GM18508 (cell line): ENCODE data around the gene SLA2.
"Not testable (repeated sequence)": the region's sequence is repeated elsewhere in the genome, so short reads cannot be mapped to it uniquely, and the experiment has no call there.

ENCODE experiments used
- ATAC-seq: cut with Tn5 transposase; IDR thresholded peaks from one replicate; pipeline ENCODE4 v1.9.1; 2021; ENCODE audit warnings: moderate number of reproducible peaks; ENCODE audit not compliant: insufficient read depth, unreplicated experiment

SLA2 gene

DNA sequence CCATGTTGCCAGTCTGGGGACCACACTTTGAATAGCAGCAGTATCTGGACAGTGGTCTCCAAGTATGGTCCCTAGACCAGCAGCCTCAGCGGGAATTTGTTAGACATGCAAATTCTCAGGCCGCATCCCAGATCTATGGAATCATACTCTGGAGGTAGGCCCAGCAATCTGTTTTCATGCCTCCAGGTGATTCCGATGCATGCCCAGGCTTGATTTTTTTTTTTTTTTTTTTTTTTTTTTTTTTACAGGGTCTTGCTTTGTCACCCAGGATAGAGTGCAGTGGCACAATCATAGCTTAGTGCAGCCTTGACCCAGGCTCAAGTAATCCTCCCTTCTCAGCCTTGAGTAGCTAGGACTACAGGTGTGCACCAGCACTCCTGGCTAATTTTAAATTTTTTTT lies 682 bp upstream of the SLA2 start:
- no peak for ATAC-seq

DNA sequence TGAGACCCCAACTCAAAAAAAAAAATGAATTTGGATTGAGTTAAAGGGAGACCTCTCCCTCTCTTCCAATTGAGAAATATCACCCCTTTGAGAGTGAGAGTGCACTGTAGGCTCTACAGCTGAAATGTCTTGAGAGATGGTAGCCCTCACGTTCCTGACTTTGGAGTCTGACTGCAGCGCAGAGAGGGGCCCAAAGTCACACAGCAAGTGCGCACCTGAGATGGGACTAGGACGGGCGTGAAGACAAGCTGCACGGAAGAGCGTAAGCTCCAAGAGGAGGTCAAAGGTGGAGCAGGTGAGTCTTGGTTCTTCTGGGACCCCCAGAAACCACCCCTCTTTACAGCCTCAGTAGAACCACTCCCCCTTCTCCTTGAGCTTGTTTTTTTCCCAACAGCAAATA lies 643 bp downstream of the SLA2 start:
- ATAC-seq: no peak

GRCh38 chr20:36644706-36645095 lies 1.3 kb downstream of the SLA2 start:
- ATAC-seq: no peak

DNA sequence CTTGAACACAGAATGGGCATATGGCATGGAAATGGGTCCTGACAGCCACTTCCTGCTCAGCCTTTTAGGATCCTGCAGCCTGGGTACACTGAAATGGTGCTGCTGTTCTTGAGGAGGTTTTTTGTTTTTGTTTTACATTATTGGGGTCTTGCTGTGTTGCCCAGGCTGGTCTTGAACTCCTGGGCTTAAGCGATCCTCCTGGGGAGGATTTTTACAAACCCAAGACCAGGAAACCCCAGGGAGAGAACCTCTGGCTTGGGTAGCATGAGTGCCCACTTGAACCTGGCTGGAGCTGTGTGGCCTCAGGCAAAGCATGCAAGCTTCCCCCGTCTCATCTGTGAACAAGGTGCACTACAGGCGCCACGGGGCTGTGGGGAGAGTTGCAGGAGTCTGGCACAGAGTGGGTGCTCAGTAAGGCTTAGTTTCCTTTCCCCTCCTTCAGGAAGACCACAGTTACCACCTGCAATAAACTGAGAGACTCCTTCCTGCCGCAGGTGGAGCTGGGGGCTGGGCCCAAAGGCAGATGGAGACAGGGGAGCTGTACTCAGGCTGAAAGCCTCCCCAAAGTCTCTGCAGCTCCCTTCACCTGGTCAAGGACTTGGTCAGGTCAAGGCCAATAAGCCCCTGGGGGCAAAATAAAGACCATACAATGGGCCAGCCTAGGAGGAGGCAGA lies 1.8 kb downstream of the SLA2 start:
- ATAC-seq: no peak

- no peak for ATAC-seq
Measured at GRCh38 chr20:36642136-36642535, 3.9 kb downstream of the SLA2 start.

DNA sequence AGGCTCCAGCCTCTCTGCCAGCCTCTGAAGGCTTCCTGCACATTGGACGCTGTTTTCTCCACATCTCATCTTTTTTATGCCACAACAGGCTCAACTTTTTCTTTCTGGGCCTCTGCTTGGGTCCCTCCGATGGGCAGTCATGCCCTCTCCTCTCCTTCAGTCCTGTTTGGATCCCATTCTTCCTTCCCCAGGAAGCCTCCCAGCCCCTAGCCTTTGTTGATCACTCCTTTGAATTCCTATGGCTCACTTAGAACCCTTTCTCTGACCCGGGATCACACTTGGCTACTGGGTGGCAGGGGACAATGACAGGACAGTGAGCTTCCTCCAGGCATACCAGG lies 4.5 kb downstream of the SLA2 start:
- ATAC-seq: no peak

DNA sequence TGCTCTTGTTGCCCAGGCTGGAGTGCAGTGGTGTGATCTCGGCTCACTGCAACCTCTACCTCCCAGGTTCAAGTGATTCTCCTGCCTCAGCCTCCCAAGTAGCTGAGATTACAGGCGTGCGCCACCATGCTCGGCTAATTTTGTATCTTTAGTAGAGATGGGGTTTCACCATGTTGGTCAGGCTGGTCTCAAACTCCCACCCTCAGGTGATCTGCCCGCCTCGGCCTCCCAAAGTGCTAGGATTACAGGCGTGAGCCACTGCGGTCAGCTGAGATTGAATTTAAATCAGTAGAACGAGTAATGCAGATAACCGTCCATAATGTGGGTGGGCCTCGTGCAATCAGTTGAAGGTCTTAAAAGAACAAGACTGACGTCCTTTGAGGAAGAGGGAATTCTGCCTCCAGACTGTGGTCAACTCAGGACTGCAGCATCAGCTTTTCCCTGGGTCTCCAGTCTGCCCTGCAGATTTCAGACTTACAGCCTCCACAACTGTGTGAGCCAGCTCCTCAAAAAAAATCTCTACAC lies 7.1 kb downstream of the SLA2 start:
- ATAC-seq: not testable (repeated sequence)

DNA sequence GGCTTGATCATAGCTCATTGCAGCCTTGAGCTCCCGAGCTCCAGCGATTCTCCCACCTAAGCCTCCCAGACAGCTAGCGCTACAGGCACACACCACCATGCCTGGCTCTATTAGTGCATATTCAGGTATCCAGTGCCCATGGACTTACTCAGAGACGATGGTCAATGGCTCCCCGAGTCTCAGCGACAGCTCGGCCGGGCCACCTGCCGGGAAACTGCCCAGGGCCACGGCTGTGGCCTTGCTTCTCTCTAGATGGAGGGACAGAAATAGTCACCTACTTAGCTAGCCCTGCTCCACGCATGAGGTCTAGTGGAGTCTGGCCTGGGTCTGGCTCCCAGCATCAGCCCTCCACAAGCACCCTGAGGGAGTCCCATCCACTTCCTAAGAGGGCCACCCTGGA lies 11.7 kb downstream of the SLA2 start:
- ATAC-seq: no peak

DNA sequence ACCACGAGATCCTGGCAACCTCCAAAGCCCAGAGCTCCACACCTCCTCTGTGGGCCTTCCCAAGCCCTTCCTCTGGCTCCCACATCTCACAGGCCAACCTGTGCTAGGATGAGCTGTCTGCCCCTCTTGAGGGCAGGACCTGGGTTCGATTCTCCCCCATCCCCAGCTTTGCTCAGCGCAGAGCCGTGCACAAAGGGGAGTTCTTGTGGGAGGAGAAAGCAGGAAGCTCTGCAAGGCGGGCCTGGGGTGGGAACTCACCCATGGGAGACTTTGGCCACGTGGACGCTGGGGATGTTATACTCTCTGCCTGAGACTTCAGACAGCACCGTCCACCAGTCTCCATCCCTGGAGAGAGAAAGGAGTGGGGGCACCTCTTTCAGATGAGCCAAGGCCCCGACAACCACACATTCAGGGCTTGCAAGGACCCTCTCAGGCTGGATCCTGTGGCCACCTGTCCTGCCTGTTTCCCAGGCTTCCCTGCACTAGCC lies 12.7 kb downstream of the SLA2 start:
- ATAC-seq: no peak

- ATAC-seq: no peak
Measured at GRCh38 chr20:36632487-36633284, 13.3 kb downstream of the SLA2 start.

DNA sequence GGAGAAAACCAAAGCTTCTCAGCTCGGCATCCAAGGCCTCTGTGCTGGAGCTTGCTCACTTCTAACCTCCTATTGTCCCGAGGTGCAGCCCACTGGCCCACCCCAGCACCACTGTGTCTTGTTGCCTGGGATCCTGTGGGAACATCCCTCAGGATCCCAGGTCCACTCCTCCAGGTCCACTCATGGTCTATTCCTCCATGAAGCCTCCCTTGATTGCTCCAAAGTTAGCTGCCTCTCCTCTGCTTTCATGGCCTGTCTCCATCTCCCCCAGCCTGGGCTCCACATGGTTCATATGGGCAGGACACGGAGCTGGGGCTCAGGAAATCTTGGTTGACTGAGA lies 13.9 kb downstream of the SLA2 start:
- ATAC-seq: no peak

GRCh38 chr20:36631646-36632045 lies 14.3 kb downstream of the SLA2 start:
- ATAC-seq: no peak

GRCh38 chr20:36629719-36630681 lies 16.0 kb downstream of the SLA2 start:
- ATAC-seq: no peak

DNA sequence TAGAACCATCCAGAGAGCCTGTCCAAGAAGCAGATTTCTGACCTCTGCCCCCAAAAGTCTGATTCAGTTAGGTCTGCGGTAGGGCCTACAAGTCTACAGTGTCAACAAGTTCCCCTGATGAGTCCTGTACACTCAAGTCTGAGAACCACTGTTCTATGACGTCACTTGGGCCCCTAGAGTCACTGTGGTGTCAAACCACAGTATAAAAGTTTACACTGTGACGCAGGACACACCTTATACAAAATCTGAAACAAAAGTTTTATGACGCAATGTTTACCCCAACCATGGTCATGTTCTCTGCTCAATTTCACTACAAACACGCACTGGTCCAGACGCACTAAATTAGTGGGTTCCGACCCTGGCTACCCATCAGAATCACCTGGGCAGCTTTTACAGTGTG lies 17.9 kb downstream of the SLA2 start:
- ATAC-seq: no peak

DNA sequence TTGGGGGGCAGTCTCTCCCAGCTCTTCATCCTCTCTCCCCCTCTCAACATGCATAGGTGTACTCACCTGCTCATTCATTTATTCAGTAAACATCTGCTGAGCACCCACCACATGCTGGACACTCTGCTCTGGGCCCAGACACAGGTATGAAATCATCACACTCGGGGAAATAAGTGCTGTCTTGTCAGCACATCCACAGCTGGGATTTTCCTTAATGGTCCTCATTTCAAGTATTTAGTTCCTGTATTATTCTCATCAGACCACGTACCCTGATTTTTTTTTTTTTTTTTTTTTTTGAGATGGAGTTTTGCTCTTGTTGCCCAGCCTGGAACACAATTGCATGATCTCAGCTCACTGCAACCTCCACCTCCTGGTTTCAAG lies 21.1 kb downstream of the SLA2 start:
- no peak for ATAC-seq

DNA sequence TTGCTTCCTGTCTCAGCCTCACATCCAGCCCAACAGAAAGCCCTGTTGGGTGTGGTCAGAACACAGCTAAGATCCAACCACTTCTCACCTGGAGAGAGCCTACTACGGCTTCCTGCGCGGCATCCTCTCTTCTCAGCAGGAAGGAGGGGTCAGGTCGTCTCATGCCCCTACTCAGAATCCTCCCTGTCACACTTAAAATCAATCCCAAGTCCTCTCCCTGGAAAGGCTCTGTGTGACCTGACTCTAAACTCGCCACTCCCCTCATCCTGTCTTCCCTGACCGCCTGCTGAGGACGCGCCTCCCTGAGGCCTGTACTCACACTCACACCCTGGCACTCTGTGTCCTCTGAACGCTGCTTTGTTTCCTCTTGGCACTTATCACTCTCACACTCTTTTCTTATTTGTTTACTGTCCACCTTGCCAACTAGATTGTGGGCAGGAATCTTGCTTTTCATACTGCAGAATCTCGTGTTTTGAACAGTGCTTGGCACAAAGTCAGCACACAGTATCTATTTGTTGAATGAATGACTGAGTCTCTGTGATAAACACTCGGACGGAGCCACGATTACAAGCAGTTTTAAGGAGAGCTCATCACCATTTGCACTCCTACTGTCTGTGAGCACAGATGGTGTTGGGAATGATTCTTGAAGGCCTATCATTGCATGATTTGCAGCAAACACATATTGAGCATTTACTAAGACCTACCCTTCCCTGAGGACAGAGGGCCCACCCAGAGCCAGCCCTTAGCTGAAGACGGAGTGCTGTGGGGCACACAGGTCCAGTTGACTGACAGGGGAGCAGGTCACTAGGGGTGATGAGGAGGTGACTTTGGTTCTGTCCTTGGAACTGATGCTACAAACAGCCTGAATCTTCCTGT lies 21.7 kb downstream of the SLA2 start:
- ATAC-seq: no peak

DNA sequence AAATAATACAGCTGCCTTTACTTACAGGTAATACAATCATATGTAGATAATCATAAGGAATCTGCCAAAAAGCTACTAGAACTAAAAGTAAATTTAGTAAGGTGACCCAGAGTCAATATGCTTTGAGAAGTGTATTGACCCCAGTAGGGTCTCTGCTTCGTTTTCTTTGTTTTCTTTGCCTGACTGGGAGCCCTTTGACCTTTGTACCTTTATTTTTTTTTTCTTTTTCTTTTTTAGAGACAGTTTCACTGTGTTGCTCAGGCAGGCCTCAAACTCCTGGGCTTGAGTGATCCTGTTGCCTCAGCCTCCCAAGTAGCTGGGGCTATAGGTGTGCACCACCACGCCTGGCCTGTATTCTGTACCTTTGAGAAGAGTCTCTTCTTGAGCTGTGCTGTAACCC lies 22.6 kb downstream of the SLA2 start:
- no peak for ATAC-seq

DNA sequence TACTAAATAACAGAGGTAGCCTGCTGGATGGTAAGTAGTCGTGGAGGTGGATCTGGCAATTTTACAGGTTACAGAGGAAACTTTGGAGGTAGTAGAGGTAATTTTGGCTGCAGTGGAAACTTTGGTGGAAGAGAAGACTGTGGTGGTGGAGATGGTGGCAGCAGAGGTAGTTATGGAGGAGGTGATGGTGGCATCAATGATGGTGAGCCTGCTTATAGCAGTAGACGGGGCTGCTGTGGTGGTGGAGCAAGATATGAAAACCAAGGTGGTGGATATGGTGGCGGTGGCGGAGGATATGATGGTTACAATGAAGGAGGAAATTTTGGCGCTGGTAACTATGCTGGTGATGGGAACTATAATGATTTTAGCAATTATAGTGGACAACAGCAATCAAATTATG lies 25.1 kb downstream of the SLA2 start:
- no peak for ATAC-seq

DNA sequence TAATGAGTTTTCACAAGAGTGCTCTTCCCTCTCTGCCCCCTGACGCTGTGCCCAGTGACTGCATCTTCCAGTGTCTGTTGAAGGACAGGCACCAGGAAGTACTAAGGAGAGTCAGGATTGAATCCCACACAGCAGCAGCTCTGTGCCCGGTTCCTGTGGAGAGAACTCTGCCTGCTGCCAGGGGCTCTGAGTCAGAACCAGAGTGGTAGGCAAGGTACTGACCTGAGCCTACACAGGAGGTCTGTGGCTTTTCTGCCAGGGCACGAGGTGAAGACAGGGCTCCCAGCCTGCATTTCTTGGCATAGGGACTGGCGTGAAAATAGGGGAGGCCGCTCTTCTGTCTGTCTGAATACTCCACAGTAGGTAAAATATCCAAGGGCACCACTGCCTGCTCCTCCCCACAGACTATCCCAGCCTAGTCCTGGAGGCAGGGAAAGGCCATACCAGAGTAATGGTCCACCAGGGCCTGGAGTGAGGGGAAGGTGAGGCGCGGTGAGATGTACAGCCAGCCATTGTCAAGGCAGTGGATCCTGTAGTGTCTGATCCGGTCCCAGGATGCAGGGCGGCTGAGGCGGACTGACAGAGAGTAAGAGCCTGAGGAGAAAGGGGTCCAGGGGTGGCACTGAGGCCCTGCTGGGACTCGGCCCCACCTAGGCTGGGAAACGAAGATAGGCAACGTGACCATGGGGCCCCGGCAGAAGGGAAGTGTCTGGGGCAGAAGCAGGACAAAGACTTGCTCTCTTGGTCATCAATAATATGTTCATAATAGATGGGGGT lies 31.0 kb downstream of the SLA2 start:
- ATAC-seq: no peak
